IMR-90 (cell line): ENCODE data around the gene ADAMTS3.

Experiments
- BHLHE40 ChIP-seq: fragments of 150-350 bp; IDR thresholded peaks from 2 replicates; pipeline ENCODE4 v1.6.1; 2016; ENCODE audit warnings: mild to moderate bottlenecking, low read depth, low read length
- CEBPB ChIP-seq: IDR thresholded peaks from 2 replicates; pipeline ENCODE4 v1.6.1; 2012; ENCODE audit warnings: low read depth, low read length, improper control_type of control experiment
- CHD1 ChIP-seq: IDR thresholded peaks from 2 replicates; pipeline ENCODE4 v1.6.1; 2012; ENCODE audit warnings: low read depth, low read length, improper control_type of control experiment
- CTCF ChIP-seq: conservative IDR thresholded peaks from 2 replicates; pipeline ENCODE4 v1.5.1; 2012; ENCODE audit warnings: mild to moderate bottlenecking, low read depth, low read length, improper control_type of control experiment
- ELK1 ChIP-seq: fragments of 150-350 bp; IDR thresholded peaks from 2 replicates; pipeline ENCODE4 v1.6.1; 2016; ENCODE audit warnings: low read depth, mild to moderate bottlenecking, low read length, moderate library complexity, borderline replicate concordance
- MXI1 ChIP-seq: IDR thresholded peaks from 2 replicates; pipeline ENCODE4 v1.6.1; 2012; ENCODE audit warnings: low read depth, mild to moderate bottlenecking, low read length, moderate library complexity, borderline replicate concordance
- NFE2L2 ChIP-seq: fragments of 150-350 bp; IDR thresholded peaks from 2 replicates; pipeline ENCODE4 v1.6.1; 2016; ENCODE audit warnings: low read depth, mild to moderate bottlenecking, low read length
- POLR2A ChIP-seq: IDR thresholded peaks from 2 replicates; pipeline ENCODE4 v1.6.1; 2012; ENCODE audit warnings: mild to moderate bottlenecking, low read depth, low read length
- RAD21 ChIP-seq: IDR thresholded peaks from 2 replicates; pipeline ENCODE4 v1.6.1; 2012; ENCODE audit warnings: low read length, improper control_type of control experiment
- RCOR1 ChIP-seq: IDR thresholded peaks from 2 replicates; pipeline ENCODE4 v1.6.1; 2012; ENCODE audit warnings: mild to moderate bottlenecking, low read length, improper control_type of control experiment; ENCODE audit not compliant: insufficient replicate concordance
- SMC3 ChIP-seq: fragments of 150-350 bp; IDR thresholded peaks from 2 replicates; pipeline ENCODE4 v1.6.1; 2016; ENCODE audit warnings: low read depth, mild to moderate bottlenecking, antibody characterized with exemption, low read length, moderate library complexity
- TF ChIP-seq, protein P1 (sequence below): fragments of 150-350 bp; IDR thresholded peaks from 2 replicates; pipeline ENCODE4 v1.6.1; 2017; ENCODE audit warnings: mild to moderate bottlenecking, antibody characterized with exemption, low read length, low read depth

GRCh38 chr4:72377491-72378194 lies 191.4 kb downstream of the ADAMTS3 start:
- TF ChIP-seq CTCF (no peak), MXI1 (no peak), RCOR1 (no peak), SMC3 (no peak), POLR2A (no peak), BHLHE40 (no peak), RAD21 (no peak), NFE2L2 (no peak), CEBPB (no peak), ELK1 (no peak), CHD1 (no peak)
- TF ChIP-seq, protein P1, sequence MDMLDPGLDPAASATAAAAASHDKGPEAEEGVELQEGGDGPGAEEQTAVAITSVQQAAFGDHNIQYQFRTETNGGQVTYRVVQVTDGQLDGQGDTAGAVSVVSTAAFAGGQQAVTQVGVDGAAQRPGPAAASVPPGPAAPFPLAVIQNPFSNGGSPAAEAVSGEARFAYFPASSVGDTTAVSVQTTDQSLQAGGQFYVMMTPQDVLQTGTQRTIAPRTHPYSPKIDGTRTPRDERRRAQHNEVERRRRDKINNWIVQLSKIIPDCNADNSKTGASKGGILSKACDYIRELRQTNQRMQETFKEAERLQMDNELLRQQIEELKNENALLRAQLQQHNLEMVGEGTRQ, result no peak
